ENCODE measurements around the gene NRIP2.
A peak's percentile ranks its signal among the peaks of the same experiment; 100 is the strongest.

NRIP2 gene

GRCh38 chr12:2851931-2852330 is 17.1 kb upstream of the NRIP2 start:
- FAIRE-seq = no peak
- no peak for DNase-seq (ENCODE audit: extremely low spot score, insufficient read length, low read depth)

GRCh38 chr12:2845280-2845679 is 10.4 kb upstream of the NRIP2 start:
- no peak for FAIRE-seq
- DNase-seq (ENCODE audit: extremely low spot score, insufficient read length, low read depth) = no peak

- no peak for FAIRE-seq
- DNase-seq (ENCODE audit: extremely low spot score, insufficient read length, low read depth) = no peak
Observed at GRCh38 chr12:2844786-2845185, 10.0 kb upstream of the NRIP2 start.

- no peak for FAIRE-seq
- DNase-seq (ENCODE audit: extremely low spot score, insufficient read length, low read depth) = no peak
Observed at GRCh38 chr12:2842948-2843347, 8.1 kb upstream of the NRIP2 start.

GRCh38 chr12:2841056-2841650 is 6.3 kb upstream of the NRIP2 start:
- FAIRE-seq (no peak), DNase-seq (ENCODE audit: extremely low spot score, insufficient read length, low read depth) (no peak)

DNA sequence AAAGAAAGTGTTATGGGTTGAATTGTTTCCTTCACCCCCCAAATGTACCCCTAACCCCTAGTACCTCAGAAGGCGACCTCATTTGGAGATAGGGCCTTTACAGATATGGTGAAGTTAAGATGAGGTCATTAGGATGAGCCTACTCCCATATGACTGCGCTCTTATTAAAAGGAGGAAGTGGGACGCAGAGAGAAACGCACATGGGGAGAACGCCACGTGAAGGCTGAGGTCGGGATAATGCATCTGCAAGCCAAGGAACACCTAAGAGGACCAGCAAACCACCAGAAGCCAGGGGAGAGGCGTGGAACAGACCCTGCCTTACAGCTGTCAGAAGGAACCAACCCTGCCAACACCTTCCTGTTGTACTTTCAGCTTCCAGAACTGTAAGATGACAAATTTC is 1.7 kb upstream of the NRIP2 start:
- no peak for FAIRE-seq
- DNase-seq (ENCODE audit: extremely low spot score, insufficient read length, low read depth) = no peak

DNA sequence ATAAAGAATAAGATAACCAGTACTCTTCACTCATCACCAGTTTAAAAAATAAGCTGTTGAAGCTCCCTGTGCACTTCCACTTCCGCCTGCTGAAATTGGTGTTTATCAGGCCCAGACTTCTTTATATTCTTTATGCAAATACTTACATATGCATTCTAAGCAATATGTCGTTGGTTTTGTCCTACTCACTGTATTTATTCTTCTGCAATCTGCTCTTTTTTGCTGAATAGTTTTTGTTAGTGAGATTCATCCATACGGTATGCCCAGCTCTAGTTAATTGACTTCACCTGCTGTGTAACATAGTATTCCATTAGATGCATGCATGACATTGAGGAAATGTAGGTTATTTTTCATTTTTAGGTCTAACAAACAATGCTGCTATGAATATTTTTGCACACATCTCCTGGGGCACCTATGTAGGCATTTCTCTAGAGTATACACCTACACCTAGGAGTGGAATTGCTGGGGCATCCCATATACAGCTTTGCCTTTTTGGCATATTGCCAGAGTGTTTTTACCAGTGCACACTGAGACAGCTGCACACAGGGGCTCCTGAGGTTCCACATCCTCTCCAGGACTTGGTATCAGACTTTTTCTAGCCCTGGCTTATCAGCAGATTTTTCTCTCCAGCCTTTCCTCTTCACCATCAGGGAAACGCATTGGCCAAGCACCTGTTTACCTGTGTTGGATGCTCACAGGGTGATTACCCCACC is 1.0 kb upstream of the NRIP2 start:
- FAIRE-seq = no peak
- DNase-seq (ENCODE audit: extremely low spot score, insufficient read length, low read depth) = no peak

DNA sequence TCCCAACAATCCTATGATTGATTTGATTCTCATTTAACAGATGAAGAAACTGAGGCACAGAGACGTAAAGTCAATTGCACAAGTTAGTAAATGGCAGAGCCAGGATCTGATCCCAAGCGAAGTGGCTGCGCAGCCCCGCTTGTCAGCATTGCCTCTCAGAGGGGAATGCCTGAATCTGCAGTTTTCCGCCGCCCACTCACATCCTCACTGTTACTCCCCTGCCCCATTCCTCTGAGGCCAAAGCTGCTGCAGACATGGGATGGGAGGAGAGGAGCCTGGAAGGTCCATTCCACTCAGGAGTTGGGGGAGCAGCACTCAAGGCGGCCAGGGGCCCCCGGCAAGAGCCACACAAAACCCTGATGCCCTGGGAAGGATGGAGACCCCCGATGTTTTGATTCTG is 1.0 kb downstream of the NRIP2 start:
- FAIRE-seq (no peak), DNase-seq (ENCODE audit: extremely low spot score, insufficient read length, low read depth) (no peak)

- FAIRE-seq = no peak
- no peak for DNase-seq (ENCODE audit: extremely low spot score, insufficient read length, low read depth)
Observed at GRCh38 chr12:2833327-2833726, 1.5 kb downstream of the NRIP2 start.

- DNase-seq (ENCODE audit: extremely low spot score, insufficient read length, low read depth) (no peak), FAIRE-seq (no peak)
Observed at GRCh38 chr12:2832550-2833127, 2.2 kb downstream of the NRIP2 start.

DNA sequence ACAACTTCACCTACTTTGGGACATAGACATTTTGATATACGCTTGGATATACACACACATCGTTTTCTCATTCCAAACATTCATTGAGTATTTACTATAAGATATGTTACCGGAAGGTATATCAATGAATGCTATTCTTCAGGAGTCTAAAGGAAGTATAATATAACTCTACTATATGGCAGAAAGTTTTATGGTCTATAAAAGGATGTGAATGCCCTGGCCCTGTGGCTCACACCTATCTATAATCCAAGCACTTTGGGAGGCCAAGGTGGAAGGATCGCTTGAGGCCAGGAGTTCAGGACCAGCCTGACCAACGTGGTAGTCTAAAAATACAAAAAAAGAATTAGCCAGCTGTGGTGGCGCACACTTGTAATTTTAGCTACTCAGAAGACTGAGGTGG is 5.6 kb downstream of the NRIP2 start:
- DNase-seq (ENCODE audit: extremely low spot score, insufficient read length, low read depth) = no peak
- no peak for FAIRE-seq

- FAIRE-seq = no peak
Observed at GRCh38 chr12:2826721-2827515, 7.9 kb downstream of the NRIP2 start.

GRCh38 chr12:2826036-2826435 is 8.8 kb downstream of the NRIP2 start:
- no peak for FAIRE-seq
- no peak for DNase-seq (ENCODE audit: extremely low spot score, insufficient read length, low read depth)

More at GRCh38 chr12:2826721-2827515, 7.9 kb downstream of the NRIP2 start:
- DNase-seq (ENCODE audit: extremely low spot score, insufficient read length, low read depth) = no peak

- FAIRE-seq (no peak), DNase-seq (ENCODE audit: extremely low spot score, insufficient read length, low read depth) (no peak)
Observed at GRCh38 chr12:2825132-2825531, 9.7 kb downstream of the NRIP2 start.

DNA sequence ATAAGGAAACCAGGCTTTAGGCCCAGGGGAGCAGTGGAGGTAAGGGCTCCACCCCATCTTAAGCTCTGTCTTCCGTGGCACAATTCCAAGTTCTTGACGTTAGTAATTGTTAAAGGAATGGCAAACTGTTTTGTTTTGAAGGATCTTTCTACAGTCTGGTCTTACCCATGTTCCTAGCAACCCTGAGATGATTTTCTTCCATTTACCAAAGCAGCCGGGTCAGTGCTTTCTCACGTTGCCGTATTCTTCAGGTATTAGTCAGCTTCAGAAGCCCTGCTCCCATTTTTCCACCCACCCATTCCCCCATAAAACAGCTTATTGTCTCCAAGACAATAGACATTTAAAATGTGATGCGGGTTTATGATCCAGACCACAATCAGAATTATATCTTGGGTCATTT is 10.3 kb downstream of the NRIP2 start:
- no peak for FAIRE-seq

DNA sequence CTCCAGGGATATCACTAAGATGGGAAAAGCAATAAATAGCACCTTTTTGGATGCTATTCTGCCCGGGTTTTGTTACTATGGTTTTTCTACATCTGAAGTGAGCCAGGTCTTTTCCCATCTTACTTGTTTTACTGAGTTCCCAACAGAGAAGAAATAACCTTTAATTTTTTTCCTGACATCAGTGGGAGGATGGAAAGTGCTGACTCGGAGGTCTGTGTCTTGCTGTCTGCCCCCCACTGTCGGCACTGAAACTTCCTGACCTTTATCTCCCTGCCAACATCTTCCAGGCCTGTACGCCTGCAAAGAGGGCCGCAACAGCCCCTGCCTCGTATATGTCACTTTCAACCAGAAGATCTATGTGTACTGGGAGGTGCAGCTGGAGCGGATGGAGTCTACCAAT is 11.4 kb downstream of the NRIP2 start:
- no peak for DNase-seq (ENCODE audit: extremely low spot score, insufficient read length, low read depth)
- FAIRE-seq = no peak

More for the DNA sequence above, 10.3 kb downstream of the NRIP2 start:
- no peak for DNase-seq (ENCODE audit: extremely low spot score, insufficient read length, low read depth)

- FAIRE-seq (no peak), DNase-seq (ENCODE audit: extremely low spot score, insufficient read length, low read depth) (no peak)
Observed at GRCh38 chr12:2820432-2820831, 14.4 kb downstream of the NRIP2 start.

DNA sequence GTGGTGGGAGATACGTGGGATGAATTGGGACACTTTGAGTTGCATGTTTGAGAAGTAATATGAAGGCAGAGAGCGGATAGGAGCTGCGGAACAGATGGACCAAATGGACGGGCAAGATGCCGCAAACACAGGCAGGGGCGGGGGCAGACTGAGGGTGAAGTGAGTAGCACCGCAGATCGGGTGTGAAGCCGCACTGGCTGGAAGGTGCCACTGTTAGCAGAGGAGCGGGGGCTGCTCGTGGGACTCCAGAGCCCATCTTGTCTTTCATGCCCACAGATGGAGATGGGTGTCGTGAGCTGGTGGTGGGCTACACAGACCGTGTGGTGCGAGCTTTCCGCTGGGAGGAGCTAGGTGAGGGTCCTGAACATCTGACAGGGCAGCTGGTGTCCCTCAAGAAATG is 15.0 kb downstream of the NRIP2 start:
- DNase-seq (ENCODE audit: extremely low spot score, insufficient read length, low read depth) = no peak
- no peak for FAIRE-seq

DNA sequence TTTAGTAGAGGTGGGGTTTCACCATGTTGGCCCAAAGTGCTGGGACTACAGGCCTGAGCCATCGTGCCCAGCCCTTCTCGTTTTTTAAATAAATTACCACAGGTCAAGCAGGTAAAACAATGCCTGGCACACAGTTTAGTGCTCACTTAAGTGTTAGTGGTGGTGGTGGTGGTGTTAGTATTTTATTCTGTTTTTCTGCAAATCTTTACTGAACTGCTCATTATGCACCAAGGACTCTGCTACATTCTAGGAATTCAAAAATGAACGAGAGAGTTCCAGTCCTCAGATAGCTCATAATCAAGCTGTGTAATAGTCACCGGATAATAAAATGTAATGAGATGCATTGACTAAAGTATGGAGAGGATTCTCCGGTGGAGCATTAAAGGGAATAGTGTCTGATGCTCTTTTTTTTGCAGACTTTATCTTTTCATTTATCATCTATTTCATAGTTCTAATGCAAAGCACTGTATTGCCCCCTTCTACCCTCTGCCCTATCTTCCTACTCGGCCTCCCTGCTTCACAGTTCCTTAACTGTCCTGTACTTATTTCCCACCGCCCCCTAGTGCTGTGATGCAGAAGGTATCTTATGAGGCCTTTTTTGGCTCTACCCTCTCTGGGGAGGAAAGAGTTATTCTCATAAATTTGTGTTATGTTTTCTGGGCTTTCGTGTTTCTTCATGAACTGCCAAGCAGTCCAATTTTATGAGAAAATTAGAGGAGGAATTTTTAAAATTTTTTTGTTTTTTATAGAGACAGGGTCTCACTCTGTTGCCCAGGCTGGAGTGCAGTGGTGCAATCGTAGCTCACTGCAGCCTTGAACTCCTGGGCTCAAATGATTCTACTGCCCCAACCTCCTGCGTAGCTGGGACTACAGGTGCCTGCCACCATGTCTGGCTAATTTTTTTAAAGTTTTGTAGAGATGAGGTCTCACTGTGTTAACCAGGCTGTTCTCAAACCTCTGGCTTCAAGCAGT is 21.3 kb downstream of the NRIP2 start:
- DNase-seq (ENCODE audit: extremely low spot score, insufficient read length, low read depth) (peak; percentile 40), FAIRE-seq (peak; percentile 12)
